HEK293T (cell line): ENCODE results near the gene TAL1.

ENCODE experiments used
- CTCF ChIA-PET: fragments of 350-600 bp; formaldehyde crosslinking; extraction: SDS; loops from one replicate; lab custom pipeline; 2021; ENCODE audit warnings: antibody characterized with exemption, inconsistent platforms; lab: Yijun Ruan, JAX
- POLR2A ChIA-PET: fragments of 350-600 bp; formaldehyde crosslinking; extraction: SDS; loops from one replicate; lab custom pipeline; 2020; ENCODE audit warnings: antibody characterized with exemption, inconsistent platforms; lab: Yijun Ruan, JAX
- DNase-seq: peaks from one replicate; pipeline ENCODE4 v3.0.0; 2012; ENCODE audit warnings: mixed read lengths; ENCODE audit errors: extremely low spot score
- ARNT ChIP-seq: fragments of 450-650 bp; IDR thresholded peaks from 2 replicates; pipeline ENCODE4 v1.6.1; 2017; ENCODE audit warnings: mild to moderate bottlenecking
- BHLHE40 ChIP-seq: fragments of 450-650 bp; IDR thresholded peaks from 2 replicates; pipeline ENCODE4 v1.6.1; 2016; ENCODE audit warnings: mild to moderate bottlenecking, moderate library complexity, borderline replicate concordance
- CTBP1 ChIP-seq: fragments of 450-650 bp; IDR thresholded peaks from 2 replicates; pipeline ENCODE4 v1.6.1; 2016; ENCODE audit warnings: borderline replicate concordance
- ELF4 ChIP-seq: fragments of 450-650 bp; IDR thresholded peaks from 2 replicates; pipeline ENCODE4 v1.6.1; 2017; ENCODE audit warnings: antibody characterized with exemption
- FOXA1 ChIP-seq: fragments of 450-650 bp; IDR thresholded peaks from 2 replicates; pipeline ENCODE4 v1.6.1; 2016; ENCODE audit warnings: mild to moderate bottlenecking
- FOXK2 ChIP-seq: fragments of 450-650 bp; IDR thresholded peaks from 2 replicates; pipeline ENCODE4 v1.6.1; 2016; ENCODE audit warnings: mild to moderate bottlenecking
- FOXM1 ChIP-seq: fragments of 450-650 bp; IDR thresholded peaks from 2 replicates; pipeline ENCODE4 v1.6.1; 2017; ENCODE audit warnings: mild to moderate bottlenecking, borderline replicate concordance
- HDGF ChIP-seq: fragments of 450-650 bp; IDR thresholded peaks from 2 replicates; pipeline ENCODE4 v1.6.1; 2017; ENCODE audit warnings: antibody characterized with exemption, borderline replicate concordance
- L3MBTL2 ChIP-seq: fragments of 450-650 bp; conservative IDR thresholded peaks from 2 replicates; pipeline ENCODE4 v1.6.1; 2016; ENCODE audit warnings: mild to moderate bottlenecking
- LEF1 ChIP-seq: fragments of 450-650 bp; IDR thresholded peaks from 2 replicates; pipeline ENCODE4 v1.6.1; 2017; ENCODE audit warnings: mild to moderate bottlenecking, borderline replicate concordance
- NFRKB ChIP-seq: fragments of 450-650 bp; IDR thresholded peaks from 2 replicates; pipeline ENCODE4 v1.6.1; 2016; ENCODE audit warnings: mild to moderate bottlenecking, moderate library complexity
- SP1 ChIP-seq: fragments of 450-650 bp; IDR thresholded peaks from 2 replicates; pipeline ENCODE4 v1.6.1; 2017
- SUZ12 ChIP-seq: fragments of 450-650 bp; IDR thresholded peaks from 2 replicates; pipeline ENCODE4 v1.6.1; 2016; ENCODE audit warnings: mild to moderate bottlenecking
- TARDBP ChIP-seq: fragments of 450-650 bp; IDR thresholded peaks from 2 replicates; pipeline ENCODE4 v1.6.1; 2016
- ZNF384 ChIP-seq: fragments of 450-650 bp; IDR thresholded peaks from 2 replicates; pipeline ENCODE4 v1.6.1; 2016
- TF ChIP-seq, protein P1 (sequence below): fragments of 450-650 bp; IDR thresholded peaks from 2 replicates; pipeline ENCODE4 v1.6.1; 2016

TAL1 gene

DNA sequence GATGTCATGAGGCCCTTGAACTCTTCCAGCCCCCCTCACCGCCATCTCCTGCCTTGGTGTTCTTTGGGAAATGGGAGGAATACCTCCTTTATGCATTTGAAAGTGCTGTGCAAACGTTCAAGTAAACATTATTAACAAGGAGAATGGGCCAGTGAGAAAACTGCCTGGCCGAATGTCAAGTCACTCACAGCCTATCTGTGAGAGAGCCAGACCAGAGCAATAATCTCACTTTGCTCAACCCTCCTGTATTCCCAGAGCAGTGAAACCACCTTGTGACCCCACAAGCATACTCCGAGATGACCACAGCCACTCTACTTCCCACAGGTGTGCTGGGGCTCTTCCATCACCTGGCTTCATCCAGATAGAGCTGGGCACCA lies 5.2 kb downstream of the TAL1 start:
- no peak for TF ChIP-seq FOXA1
- no peak for TF ChIP-seq BHLHE40
- TF ChIP-seq ELF4 = no peak
- no peak for TF ChIP-seq ARNT
- TF ChIP-seq FOXM1 = no peak
- no peak for TF ChIP-seq ZNF384
- TF ChIP-seq NFRKB = no peak
- no peak for TF ChIP-seq HDGF
- TF ChIP-seq TARDBP = no peak
- TF ChIP-seq LEF1 = no peak
- no peak for TF ChIP-seq FOXK2
- TF ChIP-seq CTBP1 = no peak
- TF ChIP-seq SP1 = no peak
- no peak for TF ChIP-seq L3MBTL2
- no peak for TF ChIP-seq SUZ12
- TF ChIP-seq, protein P1, sequence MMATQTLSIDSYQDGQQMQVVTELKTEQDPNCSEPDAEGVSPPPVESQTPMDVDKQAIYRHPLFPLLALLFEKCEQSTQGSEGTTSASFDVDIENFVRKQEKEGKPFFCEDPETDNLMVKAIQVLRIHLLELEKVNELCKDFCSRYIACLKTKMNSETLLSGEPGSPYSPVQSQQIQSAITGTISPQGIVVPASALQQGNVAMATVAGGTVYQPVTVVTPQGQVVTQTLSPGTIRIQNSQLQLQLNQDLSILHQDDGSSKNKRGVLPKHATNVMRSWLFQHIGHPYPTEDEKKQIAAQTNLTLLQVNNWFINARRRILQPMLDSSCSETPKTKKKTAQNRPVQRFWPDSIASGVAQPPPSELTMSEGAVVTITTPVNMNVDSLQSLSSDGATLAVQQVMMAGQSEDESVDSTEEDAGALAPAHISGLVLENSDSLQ = no peak
- ChIA-PET POLR2A (interaction anchor here (1.3 kb wide), 1 partner anchor 107 kb away, joined by 3 read pairs; the partner anchor contains the start of gene CMPK1), CTCF (interaction anchor here (1.3 kb wide), 1 partner anchor 34 kb away, joined by 3 read pairs; no protein-coding TSS in a partner anchor)
- no peak for DNase-seq

DNA sequence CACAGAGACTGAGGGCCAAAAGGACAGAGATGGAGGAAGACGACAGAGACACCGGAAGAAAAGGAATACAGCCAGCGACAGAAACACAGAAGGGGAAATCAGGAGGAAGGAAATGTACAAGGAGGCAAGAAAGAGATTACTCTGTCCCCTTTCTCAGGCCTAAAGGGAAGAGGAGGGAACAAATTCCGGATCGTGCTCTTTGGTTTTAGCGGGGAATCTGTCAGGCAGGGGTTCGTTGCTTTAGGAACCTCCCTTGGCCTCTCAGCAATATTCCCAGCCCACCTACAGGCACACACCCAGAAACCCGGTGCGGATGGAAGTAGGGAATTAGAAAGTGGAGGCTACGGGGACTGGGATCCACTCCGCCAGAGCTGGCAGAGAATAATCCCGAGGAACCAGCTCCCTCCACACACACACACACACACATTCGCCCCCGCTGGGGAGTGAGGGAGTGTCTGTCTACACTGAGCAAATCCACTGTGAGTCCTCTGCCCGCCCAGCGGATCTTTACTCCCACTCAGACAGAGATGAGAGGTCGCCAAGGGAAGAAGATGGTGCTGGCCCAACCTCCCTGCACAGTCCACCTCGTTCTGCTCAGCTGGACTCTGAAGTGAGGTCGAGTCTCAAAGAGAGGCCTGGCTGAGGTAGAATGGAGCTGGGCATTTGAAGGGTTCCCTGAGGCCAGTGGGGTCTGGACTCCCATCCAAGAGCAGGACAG lies 5.7 kb downstream of the TAL1 start:
- ChIA-PET CTCF (interaction anchor here (1.3 kb wide), 1 partner anchor 33 kb away, joined by 3 read pairs; no protein-coding TSS in a partner anchor), POLR2A (no interaction called here)
- TF ChIP-seq, protein P1 = no peak
- no peak for TF ChIP-seq L3MBTL2
- no peak for TF ChIP-seq FOXM1
- TF ChIP-seq ELF4 = no peak
- no peak for TF ChIP-seq CTBP1
- no peak for TF ChIP-seq SUZ12
- TF ChIP-seq SP1 = no peak
- TF ChIP-seq LEF1 = no peak
- TF ChIP-seq NFRKB = no peak
- DNase-seq = no peak

DNA sequence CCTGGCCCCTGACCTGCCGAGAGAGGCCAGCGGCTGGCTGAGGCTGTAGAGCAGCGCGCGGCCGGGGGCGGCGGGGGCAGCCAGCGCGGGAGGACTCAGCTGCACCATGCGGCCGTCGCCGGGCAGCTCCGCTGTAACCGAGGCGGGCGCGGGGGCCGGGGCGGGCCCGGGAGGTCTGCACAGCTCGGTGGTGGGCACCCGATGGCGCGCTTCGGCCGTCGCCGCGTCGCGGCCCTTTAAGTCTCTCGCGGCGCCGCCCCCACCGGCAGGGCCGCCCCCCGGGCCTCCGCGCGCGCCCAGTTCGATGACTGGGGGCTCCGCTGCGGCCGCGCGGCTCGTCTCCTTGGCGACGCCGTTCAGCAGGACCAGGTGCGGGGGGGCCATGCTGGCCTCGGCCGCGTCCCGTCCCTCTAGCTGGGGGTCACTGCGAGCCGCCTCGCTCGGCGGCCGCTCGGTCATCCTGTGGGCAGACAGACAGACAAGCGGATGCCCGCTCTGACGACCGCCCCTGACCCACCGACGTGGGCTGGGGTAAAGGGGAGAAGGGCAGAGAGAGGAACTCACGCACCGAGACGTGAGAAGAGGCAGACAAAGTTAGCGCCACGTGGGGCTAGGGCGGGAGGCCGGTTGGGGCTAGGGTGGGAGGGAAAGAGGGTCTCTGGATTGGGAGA lies 6.5 kb downstream of the TAL1 start:
- CTCF ChIA-PET = no interaction called here
- no peak for DNase-seq
- POLR2A ChIA-PET = no interaction called here
- TF ChIP-seq SP1 (no peak), L3MBTL2 (no peak), ARNT (no peak), HDGF (no peak)

DNA sequence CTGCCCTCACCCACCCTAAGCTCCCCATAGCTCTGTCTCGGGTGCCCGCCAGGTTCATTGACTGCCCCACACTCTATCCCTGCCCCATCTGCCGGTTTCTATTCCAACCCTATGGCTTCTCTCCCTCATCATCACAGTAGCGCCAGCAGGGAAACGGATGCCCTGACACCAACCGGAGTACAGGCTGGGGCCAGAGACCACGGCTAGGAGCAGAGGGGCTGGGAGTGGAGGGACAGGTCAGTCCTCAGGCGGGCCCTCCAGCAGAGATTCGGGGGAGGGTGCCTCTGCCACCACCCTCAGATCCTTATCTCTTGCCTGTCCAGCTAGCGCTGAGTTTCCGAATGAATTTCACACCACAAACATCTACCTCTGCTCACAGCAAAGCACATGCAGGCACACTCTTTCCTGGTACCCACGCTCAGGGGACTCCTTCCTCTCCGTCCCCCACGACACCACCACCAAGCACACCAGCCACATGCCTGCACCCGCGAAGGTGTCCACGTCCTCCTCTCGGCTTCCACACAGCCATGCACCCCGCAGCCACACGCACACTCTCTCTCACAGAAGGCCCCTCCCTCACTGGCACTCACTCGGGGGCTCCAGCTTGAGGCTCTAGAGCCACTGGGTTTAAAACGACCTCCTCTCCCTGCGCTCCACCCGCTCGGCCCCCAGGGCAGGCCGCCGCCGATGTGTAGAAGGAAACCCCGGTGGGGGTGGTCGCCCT lies 7.2 kb downstream of the TAL1 start:
- ChIA-PET POLR2A (no interaction called here), CTCF (no interaction called here)
- DNase-seq = no peak
- TF ChIP-seq SUZ12 (no peak), NFRKB (no peak), FOXA1 (no peak), TARDBP (no peak), HDGF (no peak), FOXM1 (no peak), ELF4 (no peak), ZNF384 (no peak), L3MBTL2 (no peak; the same call in 1 of the 2 replicates), CTBP1 (no peak), LEF1 (no peak), BHLHE40 (no peak), SP1 (no peak), FOXK2 (no peak)
- TF ChIP-seq, protein P1 = no peak

DNA sequence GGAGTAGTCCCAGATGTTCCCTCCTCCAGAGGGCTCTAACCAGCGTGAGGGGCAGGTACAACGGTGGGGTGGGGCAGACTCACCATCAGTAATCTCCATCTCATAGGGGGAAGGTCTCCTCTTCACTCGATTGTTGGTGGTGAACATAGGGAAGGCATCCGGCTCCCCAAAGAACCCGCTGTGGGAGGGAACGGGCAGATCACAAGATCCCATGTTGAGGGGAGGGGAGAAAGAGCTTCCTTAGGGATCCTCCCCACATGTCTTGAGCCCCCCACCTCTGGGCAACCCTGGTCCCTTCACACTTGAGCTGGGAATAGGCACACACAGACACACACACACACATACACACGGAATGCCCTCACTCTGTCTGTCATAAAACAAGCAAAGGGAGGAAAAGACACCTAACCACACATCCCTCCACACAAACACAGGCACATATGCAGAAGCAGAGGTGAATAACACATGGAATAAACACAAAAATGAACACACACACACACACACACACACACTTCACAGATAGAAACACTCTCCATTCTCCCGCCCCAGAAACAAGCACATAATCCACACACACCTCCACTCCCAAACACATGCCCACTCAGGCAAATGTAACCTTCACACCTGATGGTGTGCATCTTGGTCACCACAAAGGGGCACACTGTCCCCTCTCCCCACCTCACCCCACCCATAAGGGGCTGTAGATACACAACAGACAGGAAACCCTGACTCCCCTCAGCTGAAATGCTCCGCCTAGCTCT lies 7.9 kb downstream of the TAL1 start:
- ChIA-PET POLR2A (no interaction called here), CTCF (no interaction called here)
- TF ChIP-seq TARDBP (no peak), BHLHE40 (no peak), ELF4 (no peak), SUZ12 (no peak), FOXA1 (no peak), HDGF (no peak), FOXM1 (no peak), ARNT (no peak), SP1 (no peak), CTBP1 (no peak), ZNF384 (no peak), NFRKB (no peak)
- TF ChIP-seq, protein P1 = no peak
- DNase-seq = no peak
